ENCODE results near the gene CELSR1.

- TF ChIP-seq POLR2A (IDR thresholded peaks at IDR 0.05) = no peak
- TF ChIP-seq CTCF (IDR thresholded peaks at IDR 0.05) = no peak
- no peak for TF ChIP-seq POLR2AphosphoS5 (IDR thresholded peaks at IDR 0.05)
Measured at GRCh38 chr22:46541536-46541935, 4.1 kb upstream of the CELSR1 start.
